ENCODE data around the gene NUP98.

Gene NUP98

DNA sequence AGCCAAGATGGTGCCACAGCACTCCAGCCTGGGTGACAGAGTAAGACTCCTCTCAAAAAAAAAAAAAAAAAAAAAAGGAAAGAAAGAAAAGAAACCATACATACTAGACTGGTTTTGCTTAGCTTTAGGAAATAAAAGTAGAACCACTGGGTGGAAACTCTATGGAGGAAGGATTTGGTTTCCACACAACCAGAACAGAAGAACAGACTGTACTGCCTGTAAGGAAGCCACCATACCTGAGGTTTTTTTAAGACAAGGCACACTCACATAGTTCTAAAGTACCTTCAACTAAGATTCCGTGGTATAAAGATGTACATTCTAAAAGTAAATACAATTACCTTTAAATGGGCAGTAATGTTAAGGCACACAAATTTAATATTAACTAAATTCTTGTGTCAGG, 58.6 kb downstream of the NUP98 start:
- in situ Hi-C loops (cut with HindIII; ENCODE audit: low sequenced_read_pairs): no loop called here

DNA sequence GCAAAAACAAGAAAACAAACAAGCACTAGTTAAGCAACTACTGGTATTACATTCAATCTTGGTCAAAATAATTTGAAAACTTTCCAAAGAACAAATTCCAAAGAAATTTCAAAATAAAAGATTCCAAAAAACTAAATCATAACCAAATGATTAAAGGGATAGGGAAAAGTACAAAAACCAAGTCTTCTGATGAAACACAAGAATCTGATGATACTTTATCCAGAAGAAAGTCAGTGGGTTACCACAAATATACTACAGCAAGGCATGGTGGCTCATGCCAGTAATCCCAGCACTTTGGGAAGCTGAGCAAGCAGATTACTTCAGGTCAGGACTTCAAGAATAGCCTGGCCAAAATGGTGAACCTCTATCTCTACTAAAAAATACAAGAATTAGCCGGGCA, 59.1 kb downstream of the NUP98 start:
- in situ Hi-C loops (cut with HindIII; ENCODE audit: low sequenced_read_pairs): no loop called here

DNA sequence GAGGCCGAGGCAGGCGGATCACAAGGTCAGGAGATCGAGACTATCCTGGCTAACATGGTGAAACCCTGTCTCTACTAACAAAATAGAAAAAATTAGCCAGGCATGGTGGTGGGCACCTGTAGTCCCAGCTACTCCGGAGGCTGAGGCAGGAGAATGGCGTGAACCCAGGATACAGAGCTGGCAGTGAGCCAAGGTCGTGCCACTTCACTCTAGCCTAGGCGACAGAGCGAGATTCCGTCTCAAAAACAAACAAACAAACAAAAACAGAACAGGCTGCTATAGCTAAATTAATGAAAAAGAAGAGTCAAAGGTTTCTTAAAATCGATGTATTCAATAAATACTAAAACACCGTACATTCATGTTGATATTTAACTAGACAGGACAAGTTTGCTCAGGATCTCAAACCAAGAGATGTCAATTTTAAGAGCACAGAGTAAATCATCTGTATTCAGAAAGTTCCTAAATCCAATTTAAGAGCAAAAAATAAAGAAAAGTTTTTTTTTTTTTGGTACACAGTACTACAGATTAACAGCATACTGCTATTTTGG, 59.9 kb downstream of the NUP98 start:
- in situ Hi-C loops (cut with HindIII; ENCODE audit: low sequenced_read_pairs): no loop called here

DNA sequence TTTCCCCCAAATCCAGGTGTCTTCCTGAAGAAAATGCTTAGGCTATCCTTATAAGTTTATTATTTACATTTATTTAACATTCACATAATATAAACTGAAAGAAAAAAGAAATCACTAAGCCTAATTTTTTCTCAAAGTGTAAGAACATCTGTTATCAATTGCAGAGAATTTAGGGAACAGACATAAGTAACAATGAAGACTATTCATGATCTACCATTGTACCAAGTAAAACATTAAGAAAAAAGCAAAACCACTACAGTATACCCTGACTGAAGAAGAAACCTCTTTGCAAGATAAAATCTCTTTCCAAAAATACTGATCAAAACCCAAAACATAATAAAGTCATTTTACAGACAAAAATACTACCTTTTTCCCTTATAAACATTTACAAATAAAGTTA, 60.5 kb downstream of the NUP98 start:
- in situ Hi-C loops (cut with HindIII; ENCODE audit: low sequenced_read_pairs): no loop called here

DNA sequence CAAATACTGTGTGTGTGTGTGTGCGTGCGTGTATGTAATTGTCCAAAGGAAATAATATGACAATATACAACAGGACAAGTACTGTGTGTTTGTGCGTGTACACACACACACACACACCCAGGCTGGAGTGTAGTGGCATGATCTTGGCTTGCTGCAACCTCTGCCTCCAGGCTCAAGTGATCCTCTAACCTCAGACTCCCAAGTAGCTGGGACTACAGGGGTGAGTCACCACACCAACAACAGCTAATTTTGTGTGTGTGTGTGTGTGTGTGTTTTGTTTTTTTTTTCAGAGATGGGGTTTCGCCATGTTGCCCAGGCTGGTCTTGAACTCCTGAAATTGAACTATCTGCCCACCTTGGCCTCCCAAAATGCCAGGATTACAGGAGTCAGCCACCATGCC, 61.5 kb downstream of the NUP98 start:
- in situ Hi-C loops (cut with HindIII; ENCODE audit: low sequenced_read_pairs): no loop called here

DNA sequence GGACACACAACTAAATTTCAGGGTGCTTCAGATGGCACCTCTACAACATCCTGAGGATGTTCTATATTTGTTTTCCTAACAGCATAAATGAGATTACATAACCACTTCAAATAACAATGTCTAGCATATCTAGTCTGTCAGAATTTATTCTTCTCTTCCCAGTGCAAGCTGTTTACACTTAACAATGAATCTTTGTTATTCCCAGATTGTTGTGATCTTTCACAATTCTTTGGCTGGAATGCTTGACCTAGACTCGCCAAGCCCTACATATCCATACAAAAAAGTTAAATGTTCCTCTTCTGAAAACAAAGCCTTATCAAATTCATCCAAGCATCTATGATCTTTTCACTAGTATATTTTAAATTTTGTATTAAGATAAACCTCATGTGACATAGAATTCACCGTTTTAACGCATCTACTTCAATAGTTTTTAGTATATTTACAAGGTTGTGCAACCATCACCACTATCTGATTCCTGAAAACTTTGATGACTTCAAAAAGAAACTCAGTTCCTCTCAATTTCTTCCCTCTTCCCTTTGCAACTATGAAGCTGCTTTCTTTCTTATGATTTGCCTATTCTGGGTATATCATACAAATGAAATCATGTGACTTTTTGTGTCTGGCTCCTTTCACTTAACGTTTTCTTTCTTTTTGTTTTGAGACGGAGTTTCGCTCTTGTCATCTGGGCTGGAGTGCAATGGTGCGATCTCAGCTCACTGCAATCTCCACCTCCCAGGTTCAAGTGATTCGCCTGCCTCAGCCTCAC, 64.5 kb downstream of the NUP98 start:
- in situ Hi-C loops (cut with HindIII; ENCODE audit: low sequenced_read_pairs): no loop called here

DNA sequence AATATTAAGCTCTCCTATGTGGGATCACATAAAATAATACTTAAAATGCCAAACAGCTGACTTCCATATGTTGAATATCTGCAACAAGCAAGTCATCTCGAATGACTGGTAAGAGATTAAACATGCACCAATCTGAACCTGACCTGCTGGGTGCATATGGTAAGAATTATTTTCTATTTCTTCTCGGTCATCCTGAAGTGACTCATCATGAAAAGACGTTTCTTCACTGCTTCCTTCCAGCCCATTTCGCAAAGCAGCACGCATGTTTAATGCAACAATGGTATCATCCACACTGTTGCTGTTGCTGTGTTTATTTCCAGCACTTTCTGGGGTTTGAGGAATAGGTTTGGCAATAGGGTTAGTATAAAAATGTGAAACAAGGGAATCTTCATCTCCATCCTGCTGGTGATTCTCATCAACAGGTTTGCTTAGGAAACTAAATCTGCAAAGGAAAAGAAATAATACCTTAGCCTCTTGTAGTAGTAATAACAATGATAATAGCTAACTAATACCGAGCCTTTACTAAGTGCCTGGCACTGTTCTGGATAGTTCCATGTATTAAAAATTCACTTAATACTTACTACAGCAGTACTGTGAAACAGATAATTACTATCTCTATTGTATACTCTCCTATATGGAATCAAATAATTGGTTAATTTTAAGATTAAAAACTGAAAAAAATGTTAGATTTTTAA, 74.2 kb downstream of the NUP98 start:
- in situ Hi-C loops (cut with HindIII; ENCODE audit: low sequenced_read_pairs): loop anchor here (5.0 kb wide), 1 partner anchor 49 kb away; no protein-coding TSS in a partner anchor

DNA sequence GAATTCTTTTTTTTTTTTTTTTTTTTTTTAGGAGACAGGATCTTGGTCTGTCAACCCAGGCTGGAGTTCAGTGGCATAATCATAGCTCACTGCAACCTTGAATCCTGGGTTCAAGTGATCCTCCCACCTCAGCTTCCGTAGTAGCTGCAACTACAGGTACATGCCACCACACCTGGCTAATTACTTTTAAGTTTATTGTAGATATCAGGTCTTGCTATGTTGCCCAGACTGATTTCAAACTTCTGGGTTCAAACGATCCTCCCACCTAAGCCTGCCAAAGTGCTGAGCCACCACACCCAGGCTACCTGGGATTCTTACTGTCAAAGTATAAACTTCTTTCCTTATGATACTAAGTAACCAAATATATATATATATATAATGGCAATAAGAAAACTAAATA, 75.3 kb downstream of the NUP98 start:
- in situ Hi-C loops (cut with HindIII; ENCODE audit: low sequenced_read_pairs): loop anchor here (5.0 kb wide), 1 partner anchor 50 kb away; no protein-coding TSS in a partner anchor

DNA sequence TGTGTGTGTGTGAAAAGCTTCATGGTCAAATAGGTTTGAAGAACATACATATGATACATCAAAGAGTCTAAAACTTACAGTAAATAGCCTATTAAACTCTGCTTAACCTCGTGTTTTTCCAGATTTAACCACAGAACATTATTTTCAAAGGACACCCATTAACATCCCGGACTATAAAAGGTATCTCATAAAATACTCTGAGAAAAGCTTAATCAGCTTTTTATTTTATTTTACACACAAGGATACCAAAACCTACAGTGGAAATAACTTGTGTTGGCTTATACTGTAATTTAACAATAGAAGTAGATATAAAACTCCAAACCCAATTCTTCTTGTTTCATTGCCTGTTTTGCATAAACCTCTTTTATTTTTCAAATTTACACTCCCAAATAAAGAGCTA, 76.4 kb downstream of the NUP98 start:
- in situ Hi-C loops (cut with HindIII; ENCODE audit: low sequenced_read_pairs): loop anchor here (5.0 kb wide), 1 partner anchor 51 kb away; no protein-coding TSS in a partner anchor

DNA sequence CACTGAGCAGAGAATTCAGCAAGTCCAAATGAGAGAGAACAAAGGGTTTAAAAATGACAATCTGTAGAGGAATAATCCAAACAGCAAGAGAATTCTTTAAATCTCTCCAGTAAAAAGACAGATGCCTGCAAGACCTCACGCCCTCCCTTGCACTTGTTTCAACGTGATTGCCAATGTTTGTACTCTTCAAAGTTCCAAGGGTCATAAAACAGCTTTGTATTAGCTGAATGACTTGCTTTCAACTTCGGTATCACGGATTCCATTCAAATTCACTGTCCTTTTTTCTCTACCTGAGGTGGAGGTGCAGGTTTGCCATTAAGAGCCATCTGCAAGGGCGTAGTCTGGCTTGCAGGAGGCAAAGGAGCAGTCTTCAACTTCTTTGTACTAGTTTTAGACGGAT, 85.1 kb downstream of the NUP98 start:
- in situ Hi-C loops (cut with HindIII; ENCODE audit: low sequenced_read_pairs): no loop called here

DNA sequence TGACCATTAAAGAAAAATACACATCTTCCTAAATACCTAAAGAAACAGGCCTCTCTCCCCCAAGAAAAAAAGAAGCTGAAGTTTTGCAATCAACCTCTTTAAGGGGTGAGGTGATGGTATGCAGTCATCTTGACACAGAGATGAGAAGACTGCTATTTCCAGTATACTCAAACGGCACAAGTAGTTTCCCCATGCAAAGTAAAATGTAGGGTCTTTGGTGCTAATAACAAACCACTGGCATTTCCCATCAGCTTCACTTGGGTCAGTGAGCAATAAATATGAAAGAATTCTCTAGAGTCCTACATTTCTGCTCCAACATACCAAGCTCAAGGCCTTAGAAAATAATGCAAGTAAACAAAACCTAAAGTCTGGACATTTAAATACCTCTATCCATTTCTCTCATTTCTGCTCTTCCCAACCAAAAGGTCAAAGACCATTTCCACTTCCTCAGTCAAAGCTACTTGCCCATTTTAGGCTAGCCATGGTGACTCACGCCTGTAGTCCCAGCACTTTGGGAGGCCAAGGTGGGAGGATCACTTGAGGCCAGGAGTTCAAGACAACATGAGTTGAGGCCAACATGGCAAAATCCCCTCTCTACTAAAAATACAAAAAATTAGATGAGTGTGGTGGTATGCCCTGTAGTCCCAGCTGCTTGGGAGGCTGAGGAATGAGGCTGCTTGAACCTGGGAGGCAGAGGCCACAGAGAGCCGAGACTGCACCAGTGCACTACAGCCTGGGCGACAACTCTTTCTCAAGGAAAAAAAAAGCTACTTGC, 86.7 kb downstream of the NUP98 start:
- in situ Hi-C loops (cut with HindIII; ENCODE audit: low sequenced_read_pairs): no loop called here

DNA sequence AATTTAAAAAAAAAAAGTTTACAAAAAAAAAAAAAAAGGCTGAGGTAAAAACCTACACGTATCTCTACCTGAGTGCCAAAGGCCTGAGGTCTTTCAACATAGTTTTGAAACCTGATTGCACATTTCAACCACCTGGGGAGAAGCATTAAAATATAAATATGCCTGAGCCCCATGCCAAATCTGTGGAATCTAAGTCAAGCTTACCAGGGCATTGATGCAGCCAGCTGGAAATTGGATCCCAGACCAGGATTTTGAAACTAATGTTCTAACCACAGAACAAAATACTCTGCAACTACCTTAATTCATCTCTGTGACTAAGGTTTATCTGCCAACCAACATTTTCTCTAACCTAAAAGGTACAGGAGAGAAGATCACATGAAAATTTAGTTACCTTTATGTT, 87.4 kb downstream of the NUP98 start:
- in situ Hi-C loops (cut with HindIII; ENCODE audit: low sequenced_read_pairs): no loop called here

DNA sequence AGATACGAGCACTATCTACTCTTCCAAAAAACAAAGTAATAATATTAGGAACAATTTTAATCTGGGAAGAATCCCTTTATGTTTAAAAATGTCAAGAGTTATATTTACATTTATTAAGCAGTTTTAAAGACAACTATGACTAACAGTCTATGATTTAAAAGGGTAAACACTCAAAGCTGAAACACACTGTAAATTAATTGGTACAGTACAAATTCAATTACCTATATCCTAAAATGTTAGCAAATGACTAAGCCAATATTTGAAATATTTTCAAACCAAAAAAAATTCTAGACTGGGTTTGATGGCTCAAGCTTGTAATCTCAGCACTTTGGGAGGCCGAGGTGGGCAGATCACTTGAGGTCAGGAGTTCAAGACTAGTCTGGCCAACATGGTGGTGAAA, 90.2 kb downstream of the NUP98 start:
- in situ Hi-C loops (cut with HindIII; ENCODE audit: low sequenced_read_pairs): no loop called here

DNA sequence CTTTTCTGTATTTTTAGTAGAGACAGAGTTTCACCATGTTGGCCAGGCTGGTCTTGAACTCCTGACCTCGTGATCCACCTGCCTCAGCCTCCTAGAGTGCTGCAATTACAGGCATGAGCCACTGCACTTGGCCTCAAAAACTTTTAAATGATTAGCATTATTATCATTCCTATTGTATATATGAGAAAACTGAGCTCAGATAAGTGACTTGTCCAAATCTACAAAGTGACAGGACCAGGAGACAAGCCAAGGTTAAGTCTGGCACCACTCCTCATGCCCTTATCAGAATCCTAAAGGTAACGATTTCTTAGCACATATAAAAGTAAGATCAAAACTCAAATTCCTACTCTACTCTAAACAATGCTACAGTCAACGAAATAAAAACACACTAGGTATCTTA, 94.0 kb downstream of the NUP98 start:
- in situ Hi-C loops (cut with HindIII; ENCODE audit: low sequenced_read_pairs): no loop called here

DNA sequence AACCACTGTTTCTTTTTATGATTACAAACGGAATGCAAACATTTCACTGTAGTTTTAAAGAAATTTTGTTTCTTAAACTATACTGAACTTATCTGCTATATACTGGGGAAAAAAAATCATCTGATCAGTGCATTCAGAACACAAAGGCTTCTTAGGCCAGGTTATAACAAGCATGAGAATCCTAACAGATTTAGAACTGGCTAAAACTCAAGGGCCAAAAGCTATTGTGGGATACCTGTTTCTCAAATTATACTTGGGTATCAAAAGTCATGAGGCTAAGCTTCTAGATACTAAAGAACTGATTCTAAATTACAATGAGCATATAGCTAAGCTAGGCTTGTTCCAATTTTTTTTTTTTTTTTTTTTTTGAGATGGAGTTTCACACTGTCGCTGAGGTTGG, 96.4 kb downstream of the NUP98 start:
- in situ Hi-C loops (cut with HindIII; ENCODE audit: low sequenced_read_pairs): no loop called here

DNA sequence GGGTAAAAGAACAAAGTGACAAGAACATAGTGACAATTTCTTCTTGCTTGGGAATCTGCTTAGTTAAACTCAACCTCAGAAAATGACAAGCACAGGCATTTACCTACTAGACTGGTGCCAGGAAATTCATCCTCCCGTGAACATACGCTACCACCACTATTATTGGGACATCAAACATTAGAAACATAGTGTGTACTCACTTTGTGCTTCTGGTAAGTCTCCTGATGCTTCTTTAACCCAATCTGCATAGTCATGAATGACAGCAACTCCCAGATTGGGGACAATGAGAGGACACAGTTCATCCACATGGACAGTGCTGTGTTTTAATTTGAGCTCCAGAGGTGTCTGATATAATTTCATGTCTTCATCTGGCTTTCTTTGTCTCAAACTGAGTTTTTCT, 96.9 kb downstream of the NUP98 start:
- in situ Hi-C loops (cut with HindIII; ENCODE audit: low sequenced_read_pairs): no loop called here

DNA sequence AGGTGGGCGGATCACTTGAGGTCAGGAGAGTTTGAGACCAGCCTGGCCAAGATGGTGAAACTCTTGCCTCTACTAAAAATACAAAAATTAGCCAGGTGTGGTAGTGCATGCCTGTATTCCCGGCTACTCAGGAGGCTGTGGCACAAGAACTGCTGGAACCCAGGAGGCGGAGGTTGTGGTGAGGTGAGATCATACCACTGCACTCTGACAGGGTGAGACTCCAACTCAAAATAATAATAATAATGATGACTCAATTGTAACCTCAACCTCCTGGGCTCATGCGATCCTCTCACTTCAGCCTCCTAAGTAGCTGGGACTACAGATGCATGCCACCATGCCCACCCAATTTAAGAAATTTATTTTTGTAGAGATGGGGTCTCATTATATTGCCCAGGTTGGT, 110.6 kb downstream of the NUP98 start:
- in situ Hi-C loops (cut with HindIII; ENCODE audit: low sequenced_read_pairs): no loop called here

DNA sequence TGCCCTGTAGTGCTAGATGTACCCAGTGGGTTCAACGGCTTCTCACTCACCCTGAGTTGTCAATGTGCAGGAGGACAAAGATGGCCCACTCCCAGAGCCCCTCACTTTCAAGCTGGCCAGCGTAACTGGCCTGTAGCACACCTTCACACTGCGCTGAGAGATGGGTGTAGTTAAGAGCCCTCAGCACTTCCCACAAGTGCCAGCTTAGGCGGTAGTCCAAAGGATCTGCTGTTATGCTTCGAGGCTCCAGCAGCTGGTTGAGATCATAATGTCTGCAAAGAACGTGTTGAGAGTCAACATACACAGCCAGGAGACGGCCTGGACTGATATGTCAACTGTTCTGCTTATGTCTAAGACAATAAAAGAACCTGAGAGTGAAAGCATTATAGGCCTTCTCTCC, 111.4 kb downstream of the NUP98 start:
- in situ Hi-C loops (cut with HindIII; ENCODE audit: low sequenced_read_pairs): no loop called here

DNA sequence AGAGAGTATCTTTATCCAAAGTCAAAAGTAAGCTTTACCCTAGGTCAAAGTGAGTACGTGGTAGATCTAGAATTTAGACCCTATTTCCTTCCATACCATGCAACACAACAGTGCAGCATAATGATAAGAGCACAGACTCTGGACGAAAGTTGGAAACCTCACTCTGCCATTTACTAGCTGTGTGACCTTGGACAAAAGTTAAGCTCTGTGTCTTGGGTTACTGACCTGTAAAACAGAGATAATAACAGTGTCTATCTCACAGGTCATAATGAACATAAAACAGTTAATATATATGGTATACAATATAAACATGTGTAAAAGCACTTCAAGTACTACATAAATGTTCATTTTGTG, 112.6 kb downstream of the NUP98 start:
- in situ Hi-C loops (cut with HindIII; ENCODE audit: low sequenced_read_pairs): loop anchor here (5.0 kb wide), 1 partner anchor 33 kb away; no protein-coding TSS in a partner anchor

DNA sequence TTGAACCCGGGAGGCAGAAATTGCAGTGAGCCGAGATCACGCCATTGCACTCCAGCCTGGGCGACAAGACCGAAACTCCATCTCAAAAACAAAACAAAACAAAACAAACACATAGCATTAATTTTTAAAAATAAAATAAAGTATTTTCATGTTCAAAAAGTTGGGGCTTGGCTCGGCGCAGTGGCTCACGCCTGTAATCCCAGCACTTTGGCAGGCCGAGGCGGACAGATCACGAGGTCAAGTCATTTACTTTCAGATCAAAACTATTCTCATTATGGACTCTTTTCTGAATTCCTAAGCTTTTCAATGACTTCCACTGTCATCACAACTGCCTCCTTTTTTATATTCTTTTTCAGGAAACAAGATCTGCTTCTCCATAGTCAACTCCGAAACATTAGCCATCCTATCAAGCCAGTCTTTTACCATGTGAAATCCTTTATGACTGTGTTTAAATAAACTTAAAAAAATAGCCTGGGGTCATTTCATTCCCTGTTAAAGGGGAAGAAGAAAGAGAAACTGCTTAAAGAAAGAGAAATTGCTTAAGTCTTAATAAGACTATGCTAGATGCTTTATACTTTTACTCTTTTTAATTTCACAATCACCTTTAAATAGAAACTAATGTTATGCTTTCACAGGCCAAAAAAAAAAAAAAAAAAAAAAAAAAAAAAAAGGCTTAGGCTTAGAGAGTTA, 113.1 kb downstream of the NUP98 start:
- in situ Hi-C loops (cut with HindIII; ENCODE audit: low sequenced_read_pairs): loop anchor here (5.0 kb wide), 1 partner anchor 33 kb away; no protein-coding TSS in a partner anchor

DNA sequence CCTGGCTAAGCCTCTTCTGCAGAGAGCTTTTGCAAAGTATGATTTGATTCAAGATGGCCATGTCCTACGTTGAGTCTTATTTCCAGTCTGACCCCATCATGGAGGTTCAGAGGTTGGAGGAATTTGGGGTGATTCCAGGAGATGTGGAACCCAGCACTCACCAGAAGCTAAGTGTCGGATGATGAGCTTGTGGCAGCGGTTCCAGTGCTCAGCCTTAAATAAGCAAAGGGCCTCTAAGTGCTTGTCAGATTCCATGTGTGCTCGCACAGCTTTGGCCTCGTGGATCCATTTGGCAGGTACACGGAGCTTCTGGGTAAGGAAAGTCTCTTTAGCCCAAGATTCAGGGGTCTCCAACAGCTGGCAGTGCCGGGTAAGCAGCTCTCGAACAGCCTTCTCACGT, 114.3 kb downstream of the NUP98 start:
- in situ Hi-C loops (cut with HindIII; ENCODE audit: low sequenced_read_pairs): loop anchor here (5.0 kb wide), 1 partner anchor 34 kb away; no protein-coding TSS in a partner anchor
